GM19240 (cell line): Measurements from ENCODE around the gene GOLGA6L1.
"Not testable (repeated sequence)": the region's sequence is repeated elsewhere in the genome, so short reads cannot be mapped to it uniquely, and the experiment has no call there.

Source experiments
- DNase-seq: peaks from one replicate; pipeline ENCODE4 v3.0.0; 2011; ENCODE audit warnings: low spot score; ENCODE audit not compliant: insufficient read length

Gene GOLGA6L1

GRCh38 chr15:23136722-23137121 lies at the start of gene GOLGA6L1:
Gene GOLGA6L1, minus strand, starts transcription at chr15:23136822. Its CDS starts 91 bp downstream, at chr15:23136731.
- not testable (repeated sequence) for DNase-seq

- DNase-seq, result not testable (repeated sequence)
These were observed 44.6 kb upstream of the GOLGA6L1 start for GRCh38 chr15:23181201-23181600.

- not testable (repeated sequence) for DNase-seq
These were observed 43.9 kb upstream of the GOLGA6L1 start for GRCh38 chr15:23180547-23180927.

- DNase-seq, result not testable (repeated sequence)
These were observed 43.3 kb upstream of the GOLGA6L1 start for GRCh38 chr15:23179768-23180546.

- DNase-seq, result not testable (repeated sequence)
These were observed 40.1 kb upstream of the GOLGA6L1 start for GRCh38 chr15:23176683-23177082.

GRCh38 chr15:23175606-23176005 lies 39.0 kb upstream of the GOLGA6L1 start:
- not testable (repeated sequence) for DNase-seq

GRCh38 chr15:23174609-23175140 lies 38.1 kb upstream of the GOLGA6L1 start:
- not testable (repeated sequence) for DNase-seq

- not testable (repeated sequence) for DNase-seq
These were observed 3.8 kb downstream of the GOLGA6L1 start for GRCh38 chr15:23132787-23133186.

GRCh38 chr15:23118208-23118607 lies 18.4 kb downstream of the GOLGA6L1 start:
- no peak for DNase-seq

- no peak for DNase-seq
These were observed 40.8 kb downstream of the GOLGA6L1 start for GRCh38 chr15:23095796-23096195.

- no peak for DNase-seq
These were observed 53.5 kb downstream of the GOLGA6L1 start for GRCh38 chr15:23083115-23083514.

GRCh38 chr15:23081996-23082737 lies 54.5 kb downstream of the GOLGA6L1 start:
- DNase-seq, result not testable (repeated sequence)

GRCh38 chr15:23081271-23081670 lies 55.4 kb downstream of the GOLGA6L1 start:
- DNase-seq, result no peak

GRCh38 chr15:23079766-23080165 lies 56.9 kb downstream of the GOLGA6L1 start:
- no peak for DNase-seq
